Kidney epithelial cell (primary cell): ENCODE measurements around the gene TRPM3. TPM values are rescaled to one million over a fixed set of nuclear protein-coding genes. Genes with fewer than 3 reads are reported as not detected.

Experiments used
- DNase-seq: peaks from one replicate; pipeline ENCODE4 v3.0.0-alpha.2; 2010; ENCODE audit warnings: low read depth
- H3K27me3 ChIP-seq: 2 replicates; pipeline ENCODE4 v1.6.0; 2011; ENCODE audit warnings: low read length; ENCODE audit not compliant: control insufficient read depth, insufficient read depth
- H3K36me3 ChIP-seq: 2 replicates; pipeline ENCODE4 v1.5.1; 2011; ENCODE audit warnings: low read length; ENCODE audit not compliant: control insufficient read depth, insufficient read depth
- H3K4me3 ChIP-seq: 2 replicates; pipeline ENCODE4 v1.5.1; 2011; ENCODE audit warnings: low read depth, mild to moderate bottlenecking, control low read depth, low read length
- CTCF ChIP-seq: IDR thresholded peaks from 2 replicates; pipeline ENCODE4 v1.5.1; 2011; ENCODE audit warnings: mild to moderate bottlenecking, moderate library complexity, low read length, control low read depth, inconsistent platforms; ENCODE audit not compliant: insufficient read depth, poor library complexity, severe bottlenecking
- total RNA-seq: library from RNA; depleted of rRNA; stranded (reverse); fragments of >200 nt; gene quantifications from 2 replicates; pipeline ENCODE4 v1.2.3, GENCODE V29; 2015

TRPM3 gene
- total RNA-seq, 1 donor from 2014 or later, result not detected

- Histone ChIP-seq H3K36me3 (no peaks in the 10 kb centered on the region), H3K27me3 (no peaks in the 10 kb centered on the region), H3K4me3 (no peak overlapping the region)
- TF ChIP-seq CTCF, result no peak
- peak; percentile 54 for DNase-seq
These were observed 641.5 kb downstream of the TRPM3 start for GRCh38 chr9:70479880-70480291.
